ENCODE data around the gene APBA3.

Gene APBA3

DNA sequence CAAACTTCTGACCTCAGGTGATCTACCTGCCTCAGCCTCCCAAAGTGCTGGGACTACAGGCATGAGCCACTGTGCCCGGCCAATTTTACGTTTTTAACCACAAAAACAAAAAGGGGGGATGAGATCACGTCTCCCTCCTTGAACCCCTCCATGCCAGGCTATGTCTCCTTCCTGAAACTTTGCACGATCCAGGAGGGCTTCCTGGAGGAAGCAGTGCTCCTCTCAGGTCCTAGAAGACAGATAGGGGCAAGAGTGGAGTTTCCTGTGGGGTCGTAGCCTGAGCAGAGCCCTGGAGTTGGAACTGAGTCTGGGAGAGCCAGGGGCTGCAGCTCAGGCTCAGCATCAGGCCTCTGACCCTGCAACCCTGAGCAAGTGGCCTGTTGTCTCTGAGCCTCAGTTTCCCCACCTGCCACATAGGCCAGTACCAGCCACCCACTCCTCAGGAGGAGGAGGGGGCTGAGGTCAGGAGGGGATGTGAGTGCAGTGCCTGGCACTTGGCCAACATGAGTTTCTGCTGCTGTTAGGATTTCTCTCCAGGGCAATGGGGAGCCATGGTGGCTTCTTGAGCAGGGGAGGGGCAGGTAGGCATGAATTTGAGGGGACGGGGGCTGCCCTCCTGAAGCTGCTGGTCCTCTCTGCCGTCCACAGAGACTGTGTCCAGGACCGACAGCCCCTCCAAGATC is 16.0 kb downstream of the APBA3 start:
- no peak for DNase-seq (ENCODE audit: low spot score)

DNA sequence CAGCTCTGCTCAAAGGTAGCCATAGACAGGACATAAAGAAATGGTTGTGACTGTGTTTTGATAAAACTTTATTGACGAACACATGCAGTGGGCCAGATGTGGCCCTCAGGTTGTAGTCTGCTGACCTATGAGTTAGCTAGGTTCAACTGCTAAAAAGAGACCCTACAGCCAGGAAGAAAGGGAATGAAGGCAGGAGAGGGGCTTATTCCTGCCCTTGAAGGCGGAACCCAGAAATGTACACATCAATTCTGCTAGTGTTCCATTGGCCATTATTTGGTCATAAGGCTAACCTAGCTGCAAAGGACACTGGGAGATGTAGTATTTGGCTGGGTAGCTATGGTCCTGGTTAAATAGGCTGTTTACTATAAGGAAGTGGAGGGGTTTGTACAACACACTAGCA is 18.0 kb downstream of the APBA3 start:
- DNase-seq (ENCODE audit: low spot score), result no peak

DNA sequence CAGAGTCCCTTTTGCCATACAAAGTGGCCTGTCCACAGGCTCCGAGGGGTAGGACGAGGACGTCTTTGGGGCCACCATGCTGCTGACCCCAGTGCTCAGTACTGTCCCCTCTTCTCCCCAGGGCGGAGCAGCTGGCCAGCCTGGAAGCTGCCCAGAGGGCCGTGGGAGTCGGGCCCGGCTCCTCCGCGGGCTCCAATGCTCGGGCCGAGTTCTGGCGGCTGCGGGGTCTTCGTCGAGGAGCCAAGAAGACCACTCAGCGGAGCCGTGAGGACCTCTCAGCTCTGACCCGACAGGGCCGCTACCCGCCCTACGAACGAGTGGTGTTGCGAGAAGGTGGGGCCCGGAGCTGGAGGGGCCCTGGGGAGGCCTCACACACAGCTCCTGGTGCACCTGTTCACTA is 21.1 kb downstream of the APBA3 start:
- no peak for DNase-seq (ENCODE audit: low spot score)

- DNase-seq (ENCODE audit: low spot score), result no peak
Observed at GRCh38 chr19:3738477-3739220, 22.8 kb downstream of the APBA3 start.

DNA sequence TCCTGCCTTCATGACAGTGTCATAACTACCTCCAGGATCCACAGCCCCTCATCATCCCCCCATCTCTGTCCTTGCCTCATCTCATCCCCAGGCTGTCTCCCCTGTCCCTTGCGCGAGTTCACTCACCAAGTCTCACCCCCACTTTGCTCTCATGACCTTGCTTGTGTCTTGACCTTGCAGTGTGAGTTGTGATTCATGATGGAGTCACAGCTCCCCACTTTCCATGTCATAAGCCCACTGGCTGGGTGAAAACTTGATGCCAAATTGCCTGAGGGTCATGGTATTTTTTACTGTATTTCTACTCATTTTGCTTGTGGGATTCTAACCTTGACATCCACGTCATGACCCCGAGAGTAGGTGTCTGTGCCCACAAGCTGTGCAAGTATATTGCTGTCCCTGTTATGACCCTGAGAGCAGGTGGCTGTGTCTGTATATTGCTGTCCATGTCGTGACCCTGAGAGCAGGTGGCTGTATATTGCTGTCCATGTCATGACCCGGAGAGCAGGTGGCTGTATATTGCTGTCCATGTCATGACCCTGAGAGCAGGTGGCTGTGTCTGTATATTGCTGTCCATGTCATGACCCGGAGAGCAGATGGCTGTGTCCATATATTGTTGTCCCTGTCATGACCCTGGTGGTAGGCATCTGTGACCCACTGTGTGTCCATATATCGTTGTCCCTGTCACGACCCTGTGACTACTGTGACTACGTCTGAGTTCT is 23.8 kb downstream of the APBA3 start:
- no peak for DNase-seq (ENCODE audit: low spot score)

- no peak for DNase-seq (ENCODE audit: low spot score)
Observed at GRCh38 chr19:3736106-3736724, 25.3 kb downstream of the APBA3 start.

DNA sequence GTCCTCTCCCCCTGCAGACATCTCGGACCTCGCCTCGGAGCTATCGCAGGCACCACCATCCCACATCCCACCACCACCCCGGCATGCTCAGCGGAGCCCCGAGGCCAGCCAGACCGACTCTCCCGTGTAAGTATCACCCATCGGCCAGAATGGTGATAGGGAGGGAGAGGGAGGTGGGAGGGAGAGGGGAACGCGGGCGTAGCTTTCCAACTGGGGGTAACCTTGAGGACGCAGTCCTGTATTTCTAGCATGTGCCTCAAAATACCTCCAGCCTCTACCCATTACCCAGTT is 27.2 kb downstream of the APBA3 start:
- no peak for DNase-seq (ENCODE audit: low spot score)

- no peak for DNase-seq (ENCODE audit: low spot score)
Observed at GRCh38 chr19:3733549-3734309, 27.8 kb downstream of the APBA3 start.

- no peak for DNase-seq (ENCODE audit: low spot score)
Observed at GRCh38 chr19:3732108-3732507, 29.4 kb downstream of the APBA3 start.

DNA sequence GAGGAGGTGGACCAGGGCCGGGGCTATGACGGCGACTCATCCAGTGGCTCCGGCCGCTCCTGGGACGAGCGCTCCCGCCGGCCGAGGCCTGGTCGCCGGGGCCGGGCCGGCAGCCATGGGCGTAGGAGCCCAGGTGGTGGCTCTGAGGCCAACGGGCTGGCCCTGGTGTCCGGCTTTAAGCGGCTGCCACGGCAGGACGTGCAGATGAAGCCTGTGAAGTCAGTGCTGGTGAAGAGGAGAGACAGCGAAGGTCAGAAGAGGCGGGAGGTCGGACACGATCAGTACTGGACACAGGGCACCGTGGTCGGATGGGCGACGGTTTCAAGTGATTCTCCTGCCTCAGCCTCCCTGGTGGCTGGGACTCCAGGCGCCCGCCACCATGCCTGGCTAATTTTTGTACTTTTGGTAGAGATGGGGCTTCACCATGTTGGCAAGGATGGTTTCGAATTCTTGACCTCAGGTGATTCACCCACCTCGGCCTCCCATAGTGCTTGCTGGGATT is 31.0 kb downstream of the APBA3 start:
- no peak for DNase-seq (ENCODE audit: low spot score)

DNA sequence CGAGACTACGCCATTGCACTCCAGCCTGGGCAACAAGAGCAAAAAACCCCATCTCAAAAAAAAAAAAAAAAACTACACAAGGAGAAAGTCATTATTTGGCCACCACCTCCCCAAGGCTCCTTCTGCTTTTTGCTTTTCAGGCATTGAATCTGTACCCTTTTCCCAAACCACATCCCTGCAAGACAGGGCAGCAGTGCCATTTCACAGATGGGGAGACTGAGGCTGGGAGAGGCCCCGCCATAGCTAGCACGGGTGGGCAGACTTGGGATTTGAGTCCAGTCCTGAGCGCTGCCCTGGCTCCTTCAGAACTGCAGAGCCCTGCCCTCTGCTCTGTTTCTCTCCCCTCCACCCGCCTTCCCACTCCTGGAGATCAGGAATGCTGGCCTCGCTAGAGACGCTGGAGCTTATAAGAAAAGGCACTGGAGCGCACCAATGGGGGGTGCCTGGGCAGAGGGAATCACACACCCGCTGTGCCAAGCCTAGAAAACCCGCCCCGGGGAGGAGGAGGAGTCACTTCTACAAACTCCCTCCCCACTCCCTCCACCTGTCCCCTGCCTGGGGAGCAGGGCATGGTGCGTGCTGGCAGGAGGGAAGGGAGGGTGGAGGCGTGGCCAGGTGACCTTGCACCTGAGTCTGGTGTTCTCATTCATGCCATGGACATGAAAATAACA is 35.7 kb downstream of the APBA3 start:
- DNase-seq (ENCODE audit: low spot score), result no peak

- no peak for DNase-seq (ENCODE audit: low spot score)
Observed at GRCh38 chr19:3725121-3725520, 36.4 kb downstream of the APBA3 start.

DNA sequence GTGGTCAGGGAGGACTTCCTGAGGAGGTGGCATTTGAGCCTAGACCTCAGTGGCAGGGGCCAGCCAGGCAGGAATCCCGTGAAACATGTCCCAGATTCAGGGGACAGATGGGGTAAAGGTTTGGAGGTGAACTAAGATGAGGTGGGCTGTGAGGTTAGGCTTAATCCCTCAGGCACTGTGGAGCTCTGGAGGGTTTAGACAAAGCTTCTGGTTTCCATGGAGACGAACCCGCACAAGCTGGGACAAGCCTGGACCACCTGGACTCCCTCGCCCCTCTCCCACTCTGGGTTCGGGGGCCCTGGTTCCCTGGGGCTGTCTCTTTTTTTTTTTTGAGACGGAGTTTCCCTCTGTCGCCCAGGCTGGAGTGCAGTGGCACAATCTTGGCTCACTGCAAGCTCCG is 37.6 kb downstream of the APBA3 start:
- no peak for DNase-seq (ENCODE audit: low spot score)

DNA sequence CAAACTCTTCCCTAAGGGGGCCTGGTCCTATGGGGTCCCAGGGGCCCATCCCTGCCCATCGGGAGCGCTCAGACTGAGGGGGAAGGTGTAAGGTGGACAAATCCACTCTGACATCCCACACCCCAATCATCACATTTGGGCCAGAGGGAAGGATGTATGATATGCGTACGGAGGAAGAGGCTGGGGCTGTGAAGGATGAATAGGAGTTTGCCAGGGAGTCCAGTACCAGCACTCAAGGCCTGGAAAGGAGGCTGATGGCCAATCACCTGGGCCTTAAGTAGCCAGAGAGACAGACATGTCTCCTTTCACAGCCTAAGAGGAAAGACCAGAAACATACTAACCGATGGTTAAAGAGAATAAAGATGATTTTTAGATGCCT is 38.4 kb downstream of the APBA3 start:
- DNase-seq (ENCODE audit: low spot score), result no peak

DNA sequence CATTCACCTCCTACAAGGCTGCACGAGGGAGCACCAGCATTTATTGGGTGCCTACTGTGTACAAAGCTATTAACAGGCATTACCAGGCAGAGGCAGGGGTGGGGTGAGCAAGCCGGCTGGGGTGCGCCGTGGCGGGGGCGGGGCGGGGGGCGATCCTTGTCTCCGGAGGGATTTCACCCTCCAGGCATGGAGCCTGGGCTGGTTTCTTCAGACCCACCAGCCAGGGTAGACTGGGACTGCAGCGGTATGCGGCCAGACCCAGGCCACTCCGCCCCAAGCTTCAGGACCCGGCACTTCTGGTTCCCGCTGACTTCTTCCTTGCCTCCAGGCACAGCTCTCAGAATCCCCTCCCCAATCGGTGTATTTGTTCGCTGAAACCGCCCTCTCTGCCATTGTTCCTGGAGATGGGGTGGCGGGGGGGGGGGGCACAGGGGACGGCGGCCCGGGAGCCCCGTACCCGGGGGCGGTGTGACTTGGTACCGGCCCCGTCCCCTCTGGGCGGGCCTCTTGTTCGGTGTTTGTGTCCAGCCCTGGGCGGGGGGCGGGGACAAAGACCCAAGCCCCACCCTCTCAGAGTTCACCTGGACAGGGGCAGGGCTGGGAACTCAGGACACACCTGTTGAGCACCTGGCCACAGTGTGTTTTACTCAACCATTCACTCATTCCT is 38.9 kb downstream of the APBA3 start:
- DNase-seq (ENCODE audit: low spot score), result no peak

- DNase-seq (ENCODE audit: low spot score), result no peak
Observed at GRCh38 chr19:3721887-3722442, 39.5 kb downstream of the APBA3 start.

- DNase-seq (ENCODE audit: low spot score), result peak; percentile 24
Observed at GRCh38 chr19:3721131-3721886, 40.2 kb downstream of the APBA3 start.

GRCh38 chr19:3720349-3720917 is 41.1 kb downstream of the APBA3 start:
- no peak for DNase-seq (ENCODE audit: low spot score)

DNA sequence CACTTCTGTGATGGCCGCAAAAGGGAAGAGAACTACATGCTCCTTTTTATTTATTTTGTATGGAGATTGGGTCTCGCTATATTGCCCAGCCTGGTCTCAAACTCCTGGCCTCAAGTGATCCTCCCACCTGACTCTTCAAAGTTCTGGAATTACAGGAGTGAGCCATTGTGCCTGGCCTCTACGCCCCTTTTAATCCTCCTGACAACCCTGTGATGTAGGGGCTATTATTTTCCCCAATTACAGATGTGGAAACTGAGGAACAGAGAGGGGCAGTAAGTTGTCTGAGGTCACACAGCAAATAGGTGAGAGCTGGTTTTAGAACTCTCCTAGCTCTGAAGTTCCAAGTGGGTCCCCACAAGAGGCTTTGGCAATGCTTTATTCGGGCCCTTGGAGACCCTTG is 41.6 kb downstream of the APBA3 start:
- no peak for DNase-seq (ENCODE audit: low spot score)

Data from Ammon's horn (tissue), 1 donor.